Activated CD4-positive, CD25-positive, alpha-beta regulatory T cell treated with anti-CD3 and anti-CD28 coated beads, Interleukin-2, amount 50 U/mL, for 24 hours (primary cell): ENCODE measurements around the gene FLRT3.

Experiments
- ATAC-seq, 2 donors: fragments of 150-1000 bp; cut with Tn5 transposase; one replicate each; pipeline ENCODE4 v1.10.0; 2021; ENCODE audit warnings: mild to moderate bottlenecking in 1 of 2, moderate library complexity in 1 of 2

FLRT3 gene

DNA sequence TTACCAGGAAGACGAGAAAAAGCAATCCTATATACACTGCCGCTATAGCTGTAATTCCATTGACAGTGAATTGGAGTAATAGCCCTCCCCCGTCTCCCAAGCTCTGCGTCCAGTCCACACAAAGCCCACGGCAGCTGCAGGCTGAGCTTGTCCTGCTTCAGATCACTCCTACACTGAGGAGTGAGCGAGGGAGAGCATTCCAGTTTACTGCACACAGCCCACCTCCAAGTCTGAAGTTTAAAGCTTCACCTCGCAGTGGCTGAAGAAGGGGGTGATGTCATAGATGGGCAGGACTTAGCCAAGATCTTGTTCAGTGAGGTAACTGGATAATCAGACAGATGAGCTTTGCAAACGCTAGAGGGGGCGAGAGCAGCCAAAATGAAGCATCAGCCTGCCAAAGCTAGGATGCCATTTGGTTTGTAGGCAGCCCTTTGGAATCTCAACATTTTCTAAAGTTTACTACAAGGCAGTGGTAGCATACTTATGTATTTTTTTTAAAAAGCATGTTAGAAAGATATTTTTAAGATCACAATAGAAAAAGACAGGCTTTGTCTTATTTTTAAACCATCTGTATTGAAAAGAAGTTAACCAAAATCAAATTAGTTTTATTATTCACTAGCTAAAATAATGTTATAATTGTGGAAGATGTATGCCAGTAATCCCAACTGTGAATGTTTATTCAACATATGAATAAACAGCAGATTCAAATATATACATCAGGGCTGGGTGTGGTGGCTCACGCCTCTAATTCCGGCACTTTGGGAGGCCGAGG lies at the start of gene FLRT3:
Gene FLRT3, minus strand, starts transcription at position 213 of the 772 bp plus-strand sequence. CDS start 10,106 bp downstream, outside the sequence.
- peak in 1 of 2 donors; percentile 20 for ATAC-seq

- ATAC-seq = no peak
These were observed 49.3 kb upstream of the FLRT3 start for GRCh38 chr20:14386726-14387125.

GRCh38 chr20:14385176-14385740 lies 47.8 kb upstream of the FLRT3 start:
- ATAC-seq = no peak

GRCh38 chr20:14384416-14385175 lies 47.2 kb upstream of the FLRT3 start:
- ATAC-seq = no peak

DNA sequence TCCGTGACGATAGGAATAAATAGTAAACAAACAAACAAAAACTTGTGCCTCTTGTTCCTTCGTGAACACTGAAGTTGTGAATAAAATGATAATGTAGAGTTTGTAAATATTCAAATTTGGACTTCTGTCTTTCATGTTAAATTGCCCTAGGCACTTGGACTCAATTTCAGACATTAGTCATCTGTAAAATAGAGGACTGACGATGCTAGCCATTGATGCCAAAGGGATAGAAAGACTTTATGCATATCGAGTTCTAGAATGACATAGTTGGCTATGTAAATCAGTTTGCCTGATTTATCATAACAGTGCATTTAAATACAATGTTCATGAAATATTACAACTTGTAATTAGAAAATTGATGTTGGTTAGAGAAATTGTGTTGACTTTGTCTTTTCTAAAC lies 45.9 kb upstream of the FLRT3 start:
- ATAC-seq = no peak

DNA sequence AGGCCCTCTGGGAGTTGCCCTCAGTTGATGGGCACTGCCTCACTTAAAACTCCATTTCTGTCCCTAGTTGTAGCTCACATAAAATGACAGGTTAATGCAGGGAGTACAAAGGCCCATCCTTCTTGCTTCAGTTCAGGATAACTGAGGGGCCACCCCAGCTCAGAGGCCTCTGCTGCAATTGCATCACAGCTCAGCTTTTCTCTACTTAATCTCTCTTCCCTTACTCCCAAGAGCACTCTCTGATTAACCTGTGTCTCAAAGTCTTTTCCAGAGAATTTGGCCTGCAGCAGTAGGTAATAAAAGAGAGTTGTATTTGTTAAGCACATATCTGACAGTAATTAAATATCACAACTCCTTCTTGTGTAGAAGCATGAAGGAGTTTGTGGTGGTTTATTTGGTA lies 40.9 kb upstream of the FLRT3 start:
- ATAC-seq = no peak

- ATAC-seq = no peak
These were observed 38.1 kb upstream of the FLRT3 start for GRCh38 chr20:14375416-14375985.

GRCh38 chr20:14374196-14374595 lies 36.8 kb upstream of the FLRT3 start:
- no peak for ATAC-seq

DNA sequence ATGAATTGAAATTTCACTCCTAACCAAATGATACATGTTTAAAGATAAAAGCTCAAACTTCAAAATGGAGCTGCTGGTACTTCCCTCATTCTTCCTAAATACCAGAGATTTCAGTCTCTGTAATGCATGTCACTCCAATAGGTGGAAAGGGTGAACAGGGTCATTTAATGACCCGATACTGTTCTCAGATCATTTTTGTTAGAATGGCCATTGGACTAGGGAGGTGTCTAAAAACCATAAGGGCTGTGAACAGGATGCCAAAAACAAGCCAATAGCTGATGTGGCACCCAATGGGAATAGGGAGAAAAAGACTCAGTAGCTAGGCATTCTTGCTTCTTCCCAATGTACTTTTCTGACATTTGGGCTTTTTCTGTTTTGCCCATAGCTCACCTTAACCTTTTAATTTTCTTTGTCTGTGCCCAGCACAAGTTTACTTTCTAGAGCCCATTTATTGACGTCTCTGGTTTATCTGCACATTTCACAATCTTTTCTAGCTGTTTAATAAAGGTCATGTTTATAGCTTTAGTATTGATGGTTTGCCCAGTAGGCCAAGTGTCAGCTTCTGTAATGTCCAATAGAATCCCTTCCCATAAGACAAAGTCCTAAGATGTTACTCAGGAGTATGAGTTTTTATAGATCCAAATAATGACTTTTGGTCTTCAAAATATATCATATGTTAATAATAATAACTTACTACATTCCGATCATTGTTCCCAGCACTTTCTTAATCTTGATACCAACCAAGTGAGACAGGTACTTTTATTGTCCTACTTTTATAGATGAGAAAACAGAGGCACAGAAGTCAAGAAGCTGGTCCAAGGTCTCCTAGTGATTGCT lies 24.3 kb upstream of the FLRT3 start:
- ATAC-seq = no peak

DNA sequence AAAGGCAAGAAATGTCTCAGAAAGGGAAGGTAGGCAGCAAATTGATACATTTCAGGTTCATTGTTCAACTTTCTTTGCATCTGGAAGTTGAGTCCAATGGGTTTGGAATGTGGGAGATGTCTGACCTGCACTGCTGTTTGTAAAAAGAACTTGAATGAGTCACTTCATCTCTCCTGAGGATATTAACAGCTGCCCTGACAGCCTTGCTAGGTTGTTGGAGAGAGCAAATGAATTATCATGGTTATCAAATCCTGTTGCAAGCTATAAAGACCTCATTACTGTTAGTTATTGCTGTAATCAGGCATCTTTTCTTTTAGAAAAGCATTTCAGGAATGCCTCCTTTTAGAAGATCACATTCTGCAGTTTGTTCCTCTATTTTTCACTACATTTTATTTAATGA lies 23.0 kb upstream of the FLRT3 start:
- ATAC-seq = no peak

- ATAC-seq = no peak
These were observed 18.4 kb upstream of the FLRT3 start for GRCh38 chr20:14355791-14356190.

- no peak for ATAC-seq
These were observed 7.3 kb upstream of the FLRT3 start for GRCh38 chr20:14344746-14345145.

DNA sequence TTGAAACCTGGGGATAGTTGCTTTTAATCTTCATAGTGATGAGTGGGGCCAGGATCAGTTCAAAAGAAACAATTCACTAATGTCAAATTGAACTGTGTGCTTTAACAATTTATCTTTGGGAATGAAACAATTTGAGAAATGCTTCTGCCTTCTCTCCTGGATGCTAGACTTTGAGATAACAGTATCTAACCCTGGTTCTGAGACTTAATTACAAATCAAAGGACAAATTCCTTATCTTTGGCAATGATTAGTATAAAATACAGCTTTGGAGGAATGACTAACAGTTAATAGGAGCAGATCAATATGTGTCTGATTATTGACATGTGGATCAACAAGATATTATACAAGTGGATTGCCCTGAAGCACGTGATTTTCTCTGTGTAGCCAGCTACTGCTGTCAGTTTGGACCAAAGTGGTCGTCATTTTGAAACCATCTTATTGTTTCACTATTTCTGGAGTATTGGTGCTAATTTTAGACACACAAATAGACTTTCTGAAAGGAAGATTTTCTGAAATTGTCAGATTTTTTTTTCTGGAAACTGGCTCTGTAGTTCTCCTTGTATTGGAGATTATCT lies 6.2 kb upstream of the FLRT3 start:
- ATAC-seq = no peak

DNA sequence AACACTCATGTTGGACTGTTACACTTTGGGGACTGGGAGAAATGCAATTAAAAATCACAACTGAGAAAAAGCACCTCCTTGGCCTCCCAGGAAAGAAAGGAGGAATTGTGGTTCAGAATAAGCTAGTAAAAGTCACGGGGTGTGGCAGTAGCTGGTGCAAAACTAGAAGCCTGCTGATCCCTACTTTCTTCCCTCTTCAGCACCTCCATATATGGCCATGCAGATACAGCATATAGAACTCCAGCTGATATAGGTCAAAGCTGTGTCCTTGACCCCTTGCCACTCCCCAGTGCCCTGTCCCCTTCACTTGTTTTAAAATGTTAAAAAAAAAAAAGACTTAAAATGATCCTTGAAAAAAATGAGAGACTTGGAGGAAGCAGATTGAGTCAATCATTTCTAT lies 5.5 kb upstream of the FLRT3 start:
- no peak for ATAC-seq

DNA sequence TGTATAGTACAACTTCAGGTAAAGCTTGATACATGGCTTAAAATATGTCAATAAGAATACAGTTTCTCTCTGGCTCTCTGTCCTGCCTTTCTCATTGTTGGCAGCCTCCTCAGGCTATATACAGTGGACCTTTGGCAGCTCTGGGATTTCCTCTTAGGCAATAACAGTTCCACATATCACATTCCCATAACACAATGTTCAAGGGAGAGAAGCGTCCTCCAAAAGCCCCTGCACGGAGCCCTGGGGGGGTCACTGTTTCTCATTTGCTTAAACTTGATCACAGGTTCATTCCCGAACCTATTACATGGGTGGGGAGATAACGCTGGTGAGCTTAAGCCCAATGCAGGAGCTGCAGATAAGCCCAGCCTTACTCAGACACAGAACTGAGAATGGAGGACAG lies 4.4 kb upstream of the FLRT3 start:
- ATAC-seq = no peak

DNA sequence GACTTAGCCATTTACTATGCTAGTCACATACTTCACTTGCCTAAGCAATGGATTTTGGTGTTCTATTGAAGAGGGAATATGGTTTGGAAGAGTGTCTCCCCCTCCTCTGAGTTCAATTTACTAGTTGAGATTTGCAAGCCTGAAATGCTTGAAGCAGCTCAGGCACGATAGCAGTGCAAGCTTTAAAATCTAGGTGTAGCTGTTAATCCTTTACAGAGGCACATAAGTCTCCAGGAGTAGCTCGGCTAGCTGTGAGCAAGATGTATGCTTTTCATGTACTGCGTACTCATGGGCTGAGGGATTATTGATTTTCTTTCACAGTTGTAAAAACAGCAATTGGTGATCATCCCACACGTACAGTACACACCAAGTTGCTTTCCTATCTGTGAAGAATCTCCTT lies 726 bp downstream of the FLRT3 start:
- no peak for ATAC-seq

- no peak for ATAC-seq
These were observed 2.4 kb downstream of the FLRT3 start for GRCh38 chr20:14335052-14335451.

- no peak for ATAC-seq
These were observed 3.0 kb downstream of the FLRT3 start for GRCh38 chr20:14334306-14334930.

DNA sequence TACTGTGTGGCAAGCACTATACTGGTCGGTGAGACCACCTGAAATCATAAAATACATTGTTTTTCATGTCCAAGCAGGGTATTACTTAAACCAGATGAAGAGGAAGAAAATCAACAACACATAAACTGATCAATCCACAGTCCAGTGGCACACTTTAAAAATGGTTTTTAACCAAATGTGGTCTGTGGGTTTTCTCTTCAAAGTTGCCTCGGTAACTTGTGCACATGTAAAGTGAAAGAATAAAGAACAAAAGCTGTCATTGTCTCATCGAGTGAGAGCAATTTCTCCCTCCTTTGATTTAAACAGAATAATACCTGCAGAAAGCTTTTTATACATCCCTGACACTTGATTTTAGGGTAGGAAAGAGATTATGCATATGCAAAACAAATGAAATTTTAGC lies 3.7 kb downstream of the FLRT3 start:
- no peak for ATAC-seq

- no peak for ATAC-seq
These were observed 4.5 kb downstream of the FLRT3 start for GRCh38 chr20:14332866-14333265.

DNA sequence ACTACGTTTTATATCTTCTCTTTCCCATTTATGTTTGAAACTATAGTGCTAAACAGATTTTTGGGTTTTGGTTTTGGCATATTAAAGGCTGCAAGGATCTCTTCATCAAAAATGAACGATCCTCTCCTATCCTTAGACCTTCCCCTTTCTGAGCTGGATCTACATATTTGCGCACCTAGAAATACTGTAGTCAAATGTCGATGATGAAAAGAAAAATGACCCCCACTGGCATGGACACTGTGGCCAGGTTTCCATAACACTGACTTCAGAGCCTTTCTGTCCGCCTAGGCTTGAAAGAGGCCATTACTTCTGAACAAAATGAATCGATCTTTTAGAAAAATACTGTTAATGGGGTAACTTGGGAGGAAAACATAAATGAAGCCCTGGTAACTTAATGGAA lies 5.8 kb downstream of the FLRT3 start:
- ATAC-seq = no peak

GRCh38 chr20:14319704-14320103 lies 17.7 kb downstream of the FLRT3 start:
- no peak for ATAC-seq
